Measurements from ENCODE around the gene GYPE.
A peak's percentile ranks its signal among the peaks of the same experiment; 100 is the strongest.
"Not testable (repeated sequence)": the region's sequence is repeated elsewhere in the genome, so short reads cannot be mapped to it uniquely, and the experiment has no call there.

GYPE gene

DNA sequence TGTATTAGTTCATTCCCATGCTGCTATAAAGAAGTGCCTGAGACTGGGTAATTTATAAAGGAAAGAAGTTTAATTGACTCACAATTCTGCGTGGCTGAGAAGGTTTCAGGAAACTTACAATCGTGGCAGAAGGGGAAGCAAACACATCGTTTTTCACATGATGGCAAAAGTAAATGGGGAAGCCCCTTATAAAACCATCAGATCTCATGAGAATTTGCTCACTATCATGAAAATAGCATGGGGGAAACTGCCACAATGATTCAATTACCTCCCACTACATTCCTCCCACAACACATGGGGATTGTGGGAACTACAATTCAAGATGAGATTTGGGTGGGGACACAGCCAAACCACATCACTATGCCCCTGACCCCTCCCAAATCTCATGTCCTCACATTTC lies 35.4 kb downstream of the GYPE start:
- DNase-seq: peak in 1 of 3 donors; percentile 19

GRCh38 chr4:143862716-143863115 lies 42.6 kb downstream of the GYPE start:
- peak in 1 of 3 donors; percentile 1 for DNase-seq

- no peak for DNase-seq
These were observed 46.9 kb downstream of the GYPE start for GRCh38 chr4:143858456-143858855.

DNA sequence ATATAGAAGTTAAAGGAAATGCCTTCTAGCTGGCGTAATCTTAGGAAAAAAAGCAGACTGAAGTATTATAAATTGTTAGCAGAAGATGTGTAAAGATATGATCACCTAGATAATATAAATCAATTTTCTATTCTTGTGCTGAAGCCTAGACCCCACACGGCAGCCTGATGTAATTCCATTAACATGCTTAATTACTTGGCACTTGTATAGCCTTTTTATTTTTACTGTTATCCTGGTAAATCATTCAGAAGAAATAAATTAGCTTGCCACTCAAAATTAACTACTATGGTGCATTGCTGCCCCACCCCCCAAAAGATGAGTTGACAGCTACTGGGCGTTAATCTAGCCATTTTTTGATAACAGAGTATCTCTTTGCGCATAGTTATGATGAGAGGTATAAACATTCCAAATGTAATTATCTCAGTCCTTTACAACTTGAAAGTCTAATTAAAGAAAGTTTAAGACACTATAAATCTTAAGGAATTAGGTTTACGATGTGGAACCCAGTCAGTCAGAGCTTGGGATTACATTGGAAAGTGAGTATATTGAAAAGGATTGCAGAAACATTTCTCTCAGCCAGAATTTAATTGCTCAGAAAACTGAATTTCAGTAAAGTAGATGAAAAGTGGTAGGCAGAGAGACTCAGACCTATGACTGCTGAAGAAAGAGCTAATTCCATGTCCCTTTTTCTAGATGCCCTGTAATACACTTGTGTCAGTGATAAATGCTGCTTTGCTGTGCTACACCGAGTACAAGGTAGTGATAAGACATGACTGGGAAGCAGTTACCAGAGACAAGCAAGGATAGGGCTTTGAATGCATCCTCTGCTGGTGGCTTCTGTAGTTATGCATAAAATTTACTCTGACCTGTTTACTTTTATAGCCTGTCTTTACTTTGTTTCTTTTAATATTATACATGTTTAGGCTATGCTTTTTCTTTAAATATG lies 47.7 kb downstream of the GYPE start:
- not testable (repeated sequence) for DNase-seq

DNA sequence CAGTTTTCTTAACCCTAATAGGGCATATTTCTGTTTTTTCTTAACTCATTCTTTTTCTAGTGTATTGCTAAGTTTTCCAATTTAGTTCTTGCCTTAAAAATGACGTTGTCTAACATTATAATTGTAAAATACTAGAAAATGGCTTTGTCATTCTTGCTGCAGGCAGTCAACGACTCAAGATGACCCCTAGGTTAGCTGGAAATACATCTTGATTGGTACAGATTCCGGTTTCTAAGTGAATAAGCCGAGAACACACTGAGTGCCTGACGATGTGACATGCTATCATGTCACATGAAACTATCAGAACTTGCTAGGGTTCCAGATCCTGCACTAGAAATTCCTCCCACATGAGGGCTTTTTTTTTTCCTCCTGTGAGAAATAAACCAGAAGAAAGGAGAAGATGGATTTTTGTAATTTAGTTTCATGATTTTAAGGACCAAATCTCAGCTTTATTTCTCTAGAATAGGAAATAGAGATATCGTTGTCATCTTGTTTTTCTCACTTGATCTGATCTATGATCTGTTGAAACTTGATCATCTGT lies 49.3 kb downstream of the GYPE start:
- DNase-seq: not testable (repeated sequence)

GRCh38 chr4:143854645-143855044 lies 50.7 kb downstream of the GYPE start:
- DNase-seq: not testable (repeated sequence)

- not testable (repeated sequence) for DNase-seq
These were observed 56.1 kb downstream of the GYPE start for GRCh38 chr4:143849296-143849695.

GRCh38 chr4:143843506-143843832 lies 61.9 kb downstream of the GYPE start:
- DNase-seq: not testable (repeated sequence)

GRCh38 chr4:143842624-143843505 lies 62.5 kb downstream of the GYPE start:
- DNase-seq: not testable (repeated sequence)

DNA sequence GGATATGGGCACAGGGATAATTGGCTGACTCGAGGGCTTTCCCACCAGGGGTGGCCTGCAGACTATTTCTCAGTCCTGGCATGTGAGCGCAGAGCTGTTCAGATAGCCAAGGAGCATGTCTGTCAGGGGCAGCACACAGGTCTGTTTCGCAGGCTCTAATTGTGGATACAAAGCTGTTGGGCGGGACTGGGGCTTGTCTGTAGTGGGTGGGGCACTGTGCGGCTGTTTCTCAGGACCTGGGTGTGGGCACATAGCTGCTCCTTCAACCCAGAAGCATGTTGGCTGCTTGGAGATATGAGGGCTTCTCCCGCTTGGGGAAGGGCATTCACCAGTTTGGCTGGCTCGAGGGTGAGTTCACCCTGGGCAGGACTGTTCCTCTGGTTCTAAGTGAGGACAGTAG lies 65.9 kb downstream of the GYPE start:
- not testable (repeated sequence) for DNase-seq

- not testable (repeated sequence) for DNase-seq
These were observed 71.2 kb downstream of the GYPE start for GRCh38 chr4:143834196-143834595.

- DNase-seq: not testable (repeated sequence)
These were observed 71.7 kb downstream of the GYPE start for GRCh38 chr4:143833676-143834075.

DNA sequence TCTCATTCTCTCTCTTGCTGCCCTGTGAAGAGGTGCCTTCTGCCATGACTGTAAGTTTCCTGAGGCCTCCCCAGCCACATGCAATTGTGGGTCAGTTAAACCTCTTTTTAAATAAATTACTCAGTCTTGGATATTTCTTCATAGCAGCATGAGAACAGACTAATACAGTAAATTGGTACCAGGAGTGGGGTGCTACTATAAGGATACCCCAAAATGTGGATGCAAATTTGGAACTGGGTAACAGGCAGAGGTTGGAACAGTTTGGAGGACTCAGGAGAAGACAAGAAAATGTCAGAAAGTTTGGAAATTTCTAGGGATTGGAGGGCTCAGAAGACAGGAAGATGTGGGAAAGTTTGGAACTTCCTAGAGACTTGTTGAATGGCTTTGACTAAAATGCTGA lies 74.8 kb downstream of the GYPE start:
- DNase-seq: not testable (repeated sequence)

- not testable (repeated sequence) for DNase-seq
These were observed 76.1 kb downstream of the GYPE start for GRCh38 chr4:143829239-143829620.

All from suppressor macrophage treated with lipopolysaccharide for 1 hour (primary cell).